Lower leg skin (tissue), 3 donors: ENCODE data around the gene JPT2.

ENCODE experiments used
- CTCF ChIP-seq, 3 donors: fragments of 450-650 bp; IDR thresholded peaks; one replicate each; pipeline ENCODE4 v1.5.1; 2016; ENCODE audit warnings: antibody characterized with exemption in 3 of 3, mild to moderate bottlenecking in 3 of 3, moderate library complexity in 2 of 3
- POLR2A ChIP-seq, 2 donors: fragments of 450-650 bp; IDR thresholded peaks; one replicate each; pipeline ENCODE4 v1.6.1; 2016 to 2017; ENCODE audit warnings: antibody characterized with exemption in 2 of 2, mild to moderate bottlenecking in 1 of 2, moderate library complexity in 1 of 2

DNA sequence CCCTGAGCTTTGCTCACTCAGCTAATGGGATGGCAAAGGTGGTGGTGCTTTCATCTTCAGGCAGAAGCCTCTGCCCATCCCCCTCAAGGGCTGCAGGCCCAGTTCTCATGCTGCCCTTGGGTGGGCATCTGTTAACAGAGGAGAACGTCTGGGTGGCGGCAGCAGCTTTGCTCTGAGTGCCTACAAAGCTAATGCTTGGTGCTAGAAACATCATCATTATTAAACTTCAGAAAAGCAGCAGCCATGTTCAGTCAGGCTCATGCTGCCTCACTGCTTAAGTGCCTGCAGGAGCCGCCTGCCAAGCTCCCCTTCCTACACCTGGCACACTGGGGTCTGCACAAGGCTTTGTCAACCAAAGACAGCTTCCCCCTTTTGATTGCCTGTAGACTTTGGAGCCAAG, 22.2 kb downstream of the JPT2 start:
- TF ChIP-seq CTCF (IDR thresholded peaks at IDR 0.05) (no peak), POLR2A (IDR thresholded peaks at IDR 0.05) (no peak)
